ENCODE data around the gene UBL3.

The UBL3 gene

GRCh38 chr13:29808264-29808663, 42.2 kb downstream of the UBL3 start:
- no peak for DNase-seq
- ATAC-seq, result no peak

GRCh38 chr13:29805994-29806979, 44.1 kb downstream of the UBL3 start:
- ATAC-seq (peak; percentile 69), DNase-seq (no peak)

GRCh38 chr13:29803221-29803620, 47.2 kb downstream of the UBL3 start:
- no peak for DNase-seq
- ATAC-seq, result no peak

- ATAC-seq (no peak), DNase-seq (no peak)
These were observed 47.8 kb downstream of the UBL3 start for GRCh38 chr13:29802621-29803020.

- ATAC-seq (no peak), DNase-seq (no peak)
These were observed 48.6 kb downstream of the UBL3 start for GRCh38 chr13:29801737-29802305.

DNA sequence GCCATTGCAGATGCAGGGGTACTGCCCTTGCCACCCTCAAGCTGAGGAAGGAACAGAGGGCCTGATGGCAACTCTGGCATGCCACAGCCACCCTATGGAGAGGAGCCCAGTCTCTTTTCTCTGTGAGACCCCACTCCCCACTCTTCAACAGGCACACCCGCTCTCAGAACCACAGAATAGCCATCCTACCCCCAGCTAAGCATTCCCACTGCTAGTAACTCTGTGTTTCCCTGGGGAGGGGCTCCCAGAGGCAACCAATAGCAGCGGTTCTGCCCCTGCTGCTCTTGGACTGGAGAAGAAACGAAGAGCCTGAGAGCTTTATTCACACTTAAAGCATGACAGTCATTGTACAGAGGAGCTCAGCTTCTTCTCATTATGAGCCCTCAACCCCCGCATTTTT, 49.3 kb downstream of the UBL3 start:
- DNase-seq, result no peak
- ATAC-seq, result no peak

- ATAC-seq, result no peak
- DNase-seq, result no peak
These were observed 49.7 kb downstream of the UBL3 start for GRCh38 chr13:29800687-29801086.

GRCh38 chr13:29799041-29799440, 51.4 kb downstream of the UBL3 start:
- ATAC-seq (no peak), DNase-seq (no peak)

GRCh38 chr13:29791997-29792780, 58.2 kb downstream of the UBL3 start:
- DNase-seq, result no peak
- no peak for ATAC-seq

GRCh38 chr13:29791508-29791907, 58.9 kb downstream of the UBL3 start:
- no peak for DNase-seq
- ATAC-seq, result peak; percentile 97

- DNase-seq (no peak), ATAC-seq (no peak)
These were observed 63.7 kb downstream of the UBL3 start for GRCh38 chr13:29786698-29787097.

- no peak for ATAC-seq
These were observed 64.4 kb downstream of the UBL3 start for GRCh38 chr13:29785978-29786377.

DNA sequence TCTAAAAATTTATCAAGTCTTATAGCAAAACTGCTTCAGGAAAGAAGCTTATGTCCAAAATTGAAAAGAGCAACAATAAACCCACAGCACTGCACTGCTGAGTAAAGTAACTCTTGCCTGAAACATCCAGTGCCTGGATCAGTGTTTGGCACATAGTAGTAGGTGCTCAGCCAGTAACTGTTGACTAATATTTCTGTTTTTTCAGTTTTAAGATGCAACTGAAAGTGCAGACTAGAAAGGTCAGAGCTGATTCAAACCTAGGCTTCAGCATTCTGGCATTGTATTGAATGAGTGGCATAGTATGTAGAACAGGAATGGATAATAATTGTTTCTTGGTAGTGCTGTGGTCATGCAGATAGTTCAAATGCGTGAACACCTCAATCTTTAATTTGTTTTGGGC, 67.6 kb downstream of the UBL3 start:
- DNase-seq (no peak), ATAC-seq (peak; percentile 95)

More at GRCh38 chr13:29785978-29786377, 64.4 kb downstream of the UBL3 start:
- no peak for DNase-seq

DNA sequence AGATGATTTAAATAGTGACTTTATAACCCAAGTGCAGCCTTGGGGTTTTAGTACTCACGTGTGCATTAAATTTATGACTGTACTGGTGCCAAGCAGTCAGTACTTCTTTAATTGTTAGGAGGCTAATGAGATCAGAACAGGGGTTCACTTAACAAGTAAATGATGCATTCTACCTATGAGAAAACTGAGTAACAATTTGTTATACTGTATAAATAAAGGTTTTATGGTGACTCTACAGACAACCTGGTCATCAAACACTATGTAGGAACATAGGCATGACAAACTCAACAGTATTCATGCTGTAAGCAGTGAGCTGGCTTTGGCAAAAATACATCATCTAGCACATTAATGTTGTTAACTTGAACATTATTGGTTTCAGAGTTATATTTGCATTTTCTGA, 75.6 kb downstream of the UBL3 start:
- DNase-seq, result no peak
- ATAC-seq, result no peak

- DNase-seq (no peak), ATAC-seq (no peak)
These were observed 79.2 kb downstream of the UBL3 start for GRCh38 chr13:29771247-29771646.

GRCh38 chr13:29767006-29767405, 83.4 kb downstream of the UBL3 start:
- no peak for ATAC-seq
- DNase-seq, result no peak

GRCh38 chr13:29763436-29764180, 86.8 kb downstream of the UBL3 start:
- ATAC-seq (no peak), DNase-seq (no peak)

GRCh38 chr13:29761815-29762214, 88.6 kb downstream of the UBL3 start:
- no peak for ATAC-seq

DNA sequence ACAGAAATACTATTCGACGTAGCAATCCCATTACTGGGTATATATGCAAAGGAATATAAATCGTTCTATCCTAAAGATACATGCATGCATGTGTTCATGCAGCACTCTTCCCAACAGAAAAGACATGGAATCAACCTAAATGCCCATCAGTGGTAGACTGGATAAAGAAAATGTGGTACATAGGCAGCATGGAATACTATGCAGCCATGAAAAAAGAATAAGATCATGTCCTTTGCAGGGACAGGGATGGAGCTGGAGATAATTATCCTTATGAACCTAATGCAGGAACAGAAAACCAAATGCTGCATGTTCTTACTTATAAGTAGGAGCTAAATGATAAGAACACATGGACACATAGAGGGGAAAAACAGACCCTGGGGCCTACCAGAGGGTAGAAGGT, 89.3 kb downstream of the UBL3 start:
- DNase-seq (no peak), ATAC-seq (no peak)

More at GRCh38 chr13:29761815-29762214, 88.6 kb downstream of the UBL3 start:
- no peak for DNase-seq

- DNase-seq (no peak), ATAC-seq (no peak)
These were observed 89.9 kb downstream of the UBL3 start for GRCh38 chr13:29760544-29760943.

GRCh38 chr13:29758531-29759114, 91.8 kb downstream of the UBL3 start:
- ATAC-seq (peak; percentile 97), DNase-seq (peak; percentile 74)

- no peak for DNase-seq
- no peak for ATAC-seq
These were observed 93.9 kb downstream of the UBL3 start for GRCh38 chr13:29756506-29756905.

Measured in stimulated activated naive CD8-positive, alpha-beta T cell treated with anti-CD3 and anti-CD28 coated beads, Interleukin-15, Interleukin-2, amounts not matched to agents 100 U/mL and 50 U/mL, for 24 hours (primary cell).